Panc1 (cell line): ENCODE data around the gene MXRA8. TPM values are rescaled to one million over a fixed set of nuclear protein-coding genes. Genes with fewer than 3 reads are reported as not detected.
"Not testable (repeated sequence)": the region's sequence is repeated elsewhere in the genome, so short reads cannot be mapped to it uniquely, and the experiment has no call there.

Experiments used
- ATAC-seq: fragments of 200-7000 bp; cut with Tn5 transposase; 2 replicates; pipeline ENCODE4 v1.9.1; 2020; ENCODE audit warnings: mild to moderate bottlenecking, moderate library complexity
- BruUV-seq: library from RNA; stranded (reverse); fragments of 400-500 nt; replicated peaks from 2 replicates; lab custom pipeline; 2021; lab: Mats Ljungman, UMichigan
- CTCF ChIA-PET: fragments of 300-600 bp; sonication (Branson Sonifier 250); formaldehyde crosslinking; loops from one replicate; lab custom pipeline; 2022; ENCODE audit warnings: antibody characterized with exemption; lab: Charles Lee
- POLR2A ChIA-PET: fragments of 300-600 bp; sonication (Branson Sonifier 250); formaldehyde crosslinking; loops from one replicate; lab custom pipeline; 2022; ENCODE audit warnings: antibody characterized with exemption; lab: Charles Lee
- DNase-seq: peaks from one replicate; pipeline ENCODE4 v3.0.0-alpha.2; 2010; ENCODE audit warnings: low read depth, low spot score
- H3K27ac ChIP-seq: 2 replicates; pipeline ENCODE4 v1.5.1; 2011; ENCODE audit warnings: mild to moderate bottlenecking, low read length, inconsistent platforms
- H3K27me3 ChIP-seq: fragments of 200-500 bp; sonication (Bioruptor generic); 2 replicates; pipeline ENCODE4 v1.6.0; 2014; ENCODE audit warnings: low read length, inconsistent platforms; ENCODE audit not compliant: control insufficient read depth, insufficient read depth
- H3K36me3 ChIP-seq: fragments of 200-500 bp; sonication (Bioruptor generic); 2 replicates; pipeline ENCODE4 v1.5.1; 2014; ENCODE audit warnings: inconsistent platforms, mild to moderate bottlenecking, low read length, moderate library complexity; ENCODE audit not compliant: control insufficient read depth, insufficient read depth
- H3K4me1 ChIP-seq: 2 replicates; pipeline ENCODE4 v1.5.1; 2011; ENCODE audit warnings: inconsistent platforms, mild to moderate bottlenecking, low read length, moderate library complexity; ENCODE audit not compliant: control insufficient read depth, insufficient read depth
- H3K4me3 ChIP-seq, 2 experiments: 2 replicates each; pipeline ENCODE4 v1.5.1; 2011 to 2012; ENCODE audit warnings: low read depth in 2 of 2, low read length in 2 of 2, mild to moderate bottlenecking in 2 of 2, inconsistent platforms in 1 of 2, moderate library complexity in 1 of 2
- H3K9me3 ChIP-seq: fragments of 200-500 bp; sonication (Bioruptor generic); 2 replicates; pipeline ENCODE4 v1.5.1; 2014; ENCODE audit warnings: low read depth, mild to moderate bottlenecking, inconsistent platforms, low read length, moderate library complexity; ENCODE audit not compliant: control insufficient read depth, insufficient read depth
- POLR2AphosphoS5 ChIP-seq: IDR thresholded peaks from 2 replicates; pipeline ENCODE4 v1.6.1; 2012; ENCODE audit warnings: mild to moderate bottlenecking, low read depth, low read length, moderate library complexity
- REST ChIP-seq, 2 experiments: IDR thresholded peaks; 2 replicates each; pipeline ENCODE4 v1.6.1; 2011 to 2012; ENCODE audit warnings: low read depth in 2 of 2, control low read depth in 1 of 2, low read length in 1 of 2, mild to moderate bottlenecking in 1 of 2, moderate library complexity in 1 of 2; ENCODE audit not compliant: insufficient read depth in 1 of 2
- SIN3A ChIP-seq: IDR thresholded peaks from 2 replicates; pipeline ENCODE4 v1.6.1; 2012; ENCODE audit warnings: low read depth, mild to moderate bottlenecking, low read length, moderate library complexity, borderline replicate concordance; ENCODE audit not compliant: insufficient read depth
- TCF7L2 ChIP-seq: IDR thresholded peaks from 2 replicates; pipeline ENCODE4 v1.6.1; 2011; ENCODE audit warnings: mild to moderate bottlenecking, low read depth, low read length, inconsistent platforms
- in situ Hi-C: cut with HindIII; loops from 2 replicates; pipeline ENCODE4 v1.10.0; 2016; ENCODE audit warnings: low sequenced_read_pairs, low pct_unique_long_range_greater_than_20kb
- intact Hi-C: fragments of 100-400 bp; cut with micrococcal nuclease; formaldehyde crosslinking; loops from one replicate; pipeline ENCODE4 v1.10.0; 2022; ENCODE audit not compliant: unreplicated experiment
- total RNA-seq: library from RNA; stranded (reverse); gene quantifications from one replicate; pipeline ENCODE4 v1.2.1, GENCODE V29; 2021; ENCODE audit not compliant: unreplicated experiment
- TF ChIP-seq, protein P1 (sequence below): fragments of 450-650 bp; IDR thresholded peaks from 2 replicates; pipeline ENCODE4 v1.5.1; 2017; ENCODE audit warnings: mild to moderate bottlenecking

The MXRA8 gene
- total RNA-seq, 1 experiment from 2014 or later: 96.0 TPM

DNA sequence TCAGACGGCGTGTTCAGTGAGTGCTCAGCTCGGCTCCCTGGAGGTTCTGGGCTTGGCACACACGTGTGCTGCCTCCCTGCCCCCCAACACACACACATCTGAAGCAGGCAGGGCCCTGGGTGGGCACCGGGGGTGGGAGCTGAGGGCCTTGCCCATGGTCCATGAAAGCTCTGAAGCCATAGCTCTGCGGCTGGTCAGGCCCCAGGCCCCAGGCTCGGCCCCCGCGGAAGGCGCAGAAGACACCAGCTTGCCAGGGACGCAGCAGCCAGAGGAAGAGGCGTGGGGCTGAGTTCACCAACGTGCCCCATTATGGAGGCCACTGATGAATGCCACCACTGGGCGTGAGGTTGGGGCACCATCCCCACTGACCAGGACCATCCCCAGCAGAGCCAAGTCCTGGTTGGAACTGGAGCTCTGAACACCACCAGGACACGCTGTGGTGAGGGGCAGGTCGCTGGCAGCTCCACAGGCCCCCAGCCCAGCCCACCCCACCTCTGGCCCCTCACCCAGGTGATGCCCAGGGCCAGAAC is 12.5 kb upstream of the MXRA8 start:
- intact Hi-C loops: no loop called here
- no TSS peak for BruUV-seq
- Histone ChIP-seq H3K4me3 (no peak overlapping the region), H3K4me1 (peaks cover 24% of the 10 kb centered on the region), H3K27me3 (no peaks in the 10 kb centered on the region), H3K9me3 (no peaks in the 10 kb centered on the region), H3K27ac (no peak overlapping the region), H3K36me3 (peaks cover 11% of the 10 kb centered on the region; the same call in 1 of the 2 replicates)
- ATAC-seq (no peak), DNase-seq (no peak)
- ChIA-PET CTCF (no interaction called here), POLR2A (interaction anchor here (0.6 kb wide), 1 partner anchor 388 kb away, joined by 3 read pairs; no protein-coding TSS in a partner anchor)
- TF ChIP-seq REST (IDR thresholded peaks at IDR 0.05; ENCODE audit: insufficient read depth in 1 of 2, low read depth in 2 of 2, low read length in 1 of 2) (no peak), POLR2AphosphoS5 (no peak), TCF7L2 (no peak), SIN3A (no peak)
- TF ChIP-seq, protein P1, sequence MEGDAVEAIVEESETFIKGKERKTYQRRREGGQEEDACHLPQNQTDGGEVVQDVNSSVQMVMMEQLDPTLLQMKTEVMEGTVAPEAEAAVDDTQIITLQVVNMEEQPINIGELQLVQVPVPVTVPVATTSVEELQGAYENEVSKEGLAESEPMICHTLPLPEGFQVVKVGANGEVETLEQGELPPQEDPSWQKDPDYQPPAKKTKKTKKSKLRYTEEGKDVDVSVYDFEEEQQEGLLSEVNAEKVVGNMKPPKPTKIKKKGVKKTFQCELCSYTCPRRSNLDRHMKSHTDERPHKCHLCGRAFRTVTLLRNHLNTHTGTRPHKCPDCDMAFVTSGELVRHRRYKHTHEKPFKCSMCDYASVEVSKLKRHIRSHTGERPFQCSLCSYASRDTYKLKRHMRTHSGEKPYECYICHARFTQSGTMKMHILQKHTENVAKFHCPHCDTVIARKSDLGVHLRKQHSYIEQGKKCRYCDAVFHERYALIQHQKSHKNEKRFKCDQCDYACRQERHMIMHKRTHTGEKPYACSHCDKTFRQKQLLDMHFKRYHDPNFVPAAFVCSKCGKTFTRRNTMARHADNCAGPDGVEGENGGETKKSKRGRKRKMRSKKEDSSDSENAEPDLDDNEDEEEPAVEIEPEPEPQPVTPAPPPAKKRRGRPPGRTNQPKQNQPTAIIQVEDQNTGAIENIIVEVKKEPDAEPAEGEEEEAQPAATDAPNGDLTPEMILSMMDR: no peak
- in situ Hi-C loops: no loop called here

DNA sequence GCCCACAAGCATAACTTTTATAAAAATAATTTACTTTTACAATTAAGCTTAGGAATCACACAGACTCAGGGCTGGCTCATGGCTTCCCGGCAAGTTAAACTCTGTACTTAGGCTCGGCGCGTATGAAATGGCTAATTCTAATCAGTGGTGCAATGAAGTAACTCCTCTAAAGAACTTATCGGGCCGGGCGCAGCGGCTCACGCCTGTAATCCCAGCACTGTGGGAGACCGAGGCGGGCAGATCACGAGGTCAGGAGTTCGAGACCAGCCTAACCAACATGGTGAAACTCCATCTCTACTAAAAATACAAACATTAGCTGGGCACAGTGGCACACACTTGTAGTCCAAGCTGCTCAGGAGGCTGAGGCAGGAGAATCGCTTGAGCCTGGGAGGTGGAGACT is 11.7 kb upstream of the MXRA8 start:
- intact Hi-C loops, in situ Hi-C loops, POLR2A ChIA-PET: not testable (repeated sequence)

DNA sequence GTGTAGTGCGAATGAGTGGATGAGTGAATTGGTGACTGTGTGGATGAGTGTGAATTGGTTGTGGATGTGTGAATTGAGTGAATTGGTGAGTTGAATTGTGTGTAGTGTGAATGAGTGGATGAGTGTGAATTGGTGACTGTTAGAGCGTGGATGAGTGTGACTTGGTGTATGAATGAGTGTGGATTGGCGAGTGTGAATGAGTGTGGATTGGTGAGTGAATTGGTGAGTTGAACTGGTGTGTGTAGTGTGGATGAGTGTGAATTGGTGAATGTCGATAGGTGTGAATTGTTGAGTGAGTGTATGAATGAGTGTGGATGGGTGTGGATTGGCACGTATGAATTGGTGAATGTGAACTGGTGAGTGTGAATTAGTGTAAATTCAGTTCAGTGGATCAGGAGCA is 9.0 kb upstream of the MXRA8 start:
- in situ Hi-C loops (no loop called here), intact Hi-C loops (no loop called here)
- no peak for TF ChIP-seq REST (IDR thresholded peaks at IDR 0.05; ENCODE audit: insufficient read depth in 1 of 2, low read depth in 2 of 2, low read length in 1 of 2)
- no peak for TF ChIP-seq POLR2AphosphoS5
- no peak for TF ChIP-seq TCF7L2
- TF ChIP-seq, protein P1: no peak
- no peak for TF ChIP-seq SIN3A
- BruUV-seq: no TSS peak
- Histone ChIP-seq H3K36me3 (no peaks in the 10 kb centered on the region), H3K27me3 (no peaks in the 10 kb centered on the region), H3K4me1 (peaks cover 7% of the 10 kb centered on the region), H3K27ac (no peak overlapping the region), H3K4me3 (no peak overlapping the region), H3K9me3 (no peaks in the 10 kb centered on the region)
- no peak for ATAC-seq
- POLR2A ChIA-PET: no interaction called here
- CTCF ChIA-PET: no interaction called here
- no peak for DNase-seq

More for the DNA sequence above, 11.7 kb upstream of the MXRA8 start:
- not testable (repeated sequence) for ATAC-seq, H3K27me3 ChIP-seq, BruUV-seq, H3K27ac ChIP-seq, H3K9me3 ChIP-seq, DNase-seq, H3K4me3 ChIP-seq
- H3K4me1 ChIP-seq: peaks cover 24% of the 10 kb centered on the region
- peaks cover 10% of the 10 kb centered on the region; the same call in 1 of the 2 replicates for H3K36me3 ChIP-seq
- CTCF ChIA-PET: interaction anchor here (1.0 kb wide), 1 partner anchor 136 kb away, joined by 5 read pairs; no protein-coding TSS in a partner anchor
